HG03571 (cell line): ENCODE measurements around the gene PNPLA5.
"Not testable (repeated sequence)": the region's sequence is repeated elsewhere in the genome, so short reads cannot be mapped to it uniquely, and the experiment has no call there.

Experiments
- ATAC-seq: cut with Tn5 transposase; IDR thresholded peaks from one replicate; pipeline ENCODE4 v1.9.1; 2021; ENCODE audit not compliant: unreplicated experiment

Gene PNPLA5

DNA sequence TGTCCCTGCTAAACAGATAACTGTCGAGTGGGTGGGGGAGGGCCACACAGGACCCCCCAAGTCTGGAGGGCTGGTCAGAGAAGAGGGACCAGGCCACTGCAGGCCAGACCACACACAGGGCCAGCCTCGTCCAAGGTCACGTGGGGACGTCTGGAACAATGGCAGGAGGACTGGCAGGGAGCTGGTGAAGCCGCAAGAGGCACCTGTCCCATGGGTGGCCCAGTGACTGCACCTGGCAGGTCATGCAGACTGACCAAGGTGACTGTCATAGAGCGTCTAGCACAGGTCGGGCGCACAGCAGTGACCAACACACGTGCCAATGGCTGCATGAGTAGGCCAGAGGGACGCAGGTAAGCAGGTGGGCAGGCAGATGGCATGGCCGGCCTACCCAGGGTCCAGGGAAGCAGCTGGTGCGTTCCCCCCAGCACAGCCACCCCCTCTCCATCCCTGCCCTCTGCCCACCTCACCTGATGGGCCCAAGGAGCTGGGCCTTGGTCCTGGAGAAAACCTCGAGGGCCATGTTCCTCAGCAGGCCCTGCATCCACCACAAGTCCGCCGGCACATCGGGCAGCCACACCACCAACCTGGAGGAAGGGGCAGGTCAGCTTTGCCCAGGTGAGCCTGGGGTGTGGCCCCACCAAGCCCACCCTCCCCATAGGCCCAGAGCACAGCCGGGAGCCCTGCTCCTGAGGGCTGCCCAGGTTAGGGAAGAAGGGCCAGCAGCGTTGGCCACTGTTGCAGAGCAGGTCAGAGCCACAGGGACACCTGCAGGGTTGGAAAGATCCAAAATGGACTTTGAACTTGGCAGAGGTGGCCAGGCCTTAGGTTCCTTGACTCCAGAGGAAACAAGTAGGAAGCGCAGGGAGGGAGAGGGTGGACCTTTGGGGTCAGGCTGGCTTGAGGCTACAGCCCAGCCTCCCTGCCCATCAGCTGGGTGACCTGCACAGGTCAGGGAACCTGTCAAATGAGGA, 10.4 kb downstream of the PNPLA5 start:
- no peak for ATAC-seq

DNA sequence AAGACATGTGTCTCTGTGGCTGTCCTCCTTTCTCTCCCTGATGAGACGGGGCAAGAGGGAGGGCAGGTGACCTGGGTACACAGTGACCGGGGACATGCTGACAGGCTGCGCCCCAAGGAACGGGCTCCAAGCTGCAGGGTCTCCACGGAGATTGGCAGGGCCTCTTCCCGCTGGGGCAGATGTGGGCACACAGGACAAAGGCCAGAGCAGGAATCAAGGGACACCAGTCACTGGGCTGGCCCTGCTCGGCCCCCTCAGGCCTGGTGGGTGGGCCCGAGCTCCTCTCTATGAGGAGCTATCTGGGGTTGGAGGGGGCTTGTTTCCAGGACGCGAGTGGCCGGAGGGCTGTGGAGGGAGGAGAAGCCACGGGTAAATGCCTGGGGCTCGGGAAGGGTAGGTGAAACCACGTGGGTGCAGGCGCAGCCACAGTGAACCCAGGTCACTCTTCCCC, 11.2 kb downstream of the PNPLA5 start:
- ATAC-seq, result no peak

DNA sequence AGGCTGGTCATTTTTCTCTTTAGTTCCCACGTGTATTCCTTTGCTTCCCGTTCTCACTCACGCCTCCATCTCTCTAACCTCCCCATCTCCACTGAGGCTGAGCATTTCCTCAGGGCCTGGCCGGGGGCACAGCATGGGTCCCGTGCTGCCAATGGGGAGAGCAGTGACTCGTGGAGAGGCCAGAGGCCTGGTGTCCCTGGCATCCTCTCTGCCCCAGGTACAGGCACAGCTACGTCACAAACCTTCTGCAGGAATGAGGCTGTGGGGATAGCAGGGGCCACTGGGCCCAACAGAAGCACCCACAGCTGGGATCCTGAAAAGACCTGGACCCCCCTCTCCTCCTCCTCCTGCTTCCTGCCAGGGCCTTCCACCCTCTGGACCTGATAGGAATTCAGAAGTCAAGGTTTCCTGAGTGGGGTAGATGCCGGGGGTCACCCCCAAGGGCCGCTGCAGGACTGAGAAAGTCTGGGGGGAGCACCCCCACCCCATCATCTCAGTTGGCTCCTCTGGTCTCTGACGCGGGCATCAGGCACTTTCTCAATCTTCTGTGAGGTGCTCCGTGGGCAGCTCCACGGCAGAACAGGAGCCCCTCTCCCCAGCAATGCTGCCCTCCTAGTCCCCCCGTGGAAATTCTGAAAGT, 11.8 kb downstream of the PNPLA5 start:
- ATAC-seq, result no peak

DNA sequence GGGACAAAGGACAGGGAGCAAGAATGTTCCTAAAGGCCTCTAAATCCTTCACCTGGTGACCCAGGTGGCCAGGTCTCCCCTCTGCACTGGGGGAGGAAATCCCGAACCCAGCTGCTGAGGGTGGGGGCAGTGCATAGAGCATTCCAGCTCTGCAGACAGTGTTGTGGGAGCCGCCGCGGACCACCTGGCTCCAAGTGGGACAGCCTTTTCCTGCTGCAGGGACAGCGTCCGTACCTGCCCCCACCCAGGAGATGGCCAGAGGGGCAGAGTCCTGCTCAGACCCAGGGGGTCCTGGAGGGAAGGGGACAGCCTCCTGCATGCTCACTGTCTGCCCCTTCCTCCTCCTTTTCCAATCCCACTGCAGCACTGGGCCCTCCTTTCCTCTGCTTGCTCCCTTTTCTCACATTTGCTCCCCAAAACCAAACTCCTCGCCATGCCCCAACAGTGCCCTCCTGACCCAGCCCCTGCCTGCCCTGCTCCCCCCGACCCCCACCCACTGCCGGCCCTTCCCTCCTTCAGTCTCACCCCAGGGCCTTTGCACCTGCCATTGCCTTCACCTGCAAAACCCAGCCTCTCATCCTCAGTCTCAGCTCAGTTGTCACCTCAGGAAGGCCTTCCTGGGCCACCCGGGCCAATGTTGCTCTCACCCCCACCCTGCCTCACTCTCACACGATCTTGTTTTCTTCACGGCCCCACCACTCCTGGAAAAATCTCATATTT, 12.8 kb downstream of the PNPLA5 start:
- no peak for ATAC-seq

DNA sequence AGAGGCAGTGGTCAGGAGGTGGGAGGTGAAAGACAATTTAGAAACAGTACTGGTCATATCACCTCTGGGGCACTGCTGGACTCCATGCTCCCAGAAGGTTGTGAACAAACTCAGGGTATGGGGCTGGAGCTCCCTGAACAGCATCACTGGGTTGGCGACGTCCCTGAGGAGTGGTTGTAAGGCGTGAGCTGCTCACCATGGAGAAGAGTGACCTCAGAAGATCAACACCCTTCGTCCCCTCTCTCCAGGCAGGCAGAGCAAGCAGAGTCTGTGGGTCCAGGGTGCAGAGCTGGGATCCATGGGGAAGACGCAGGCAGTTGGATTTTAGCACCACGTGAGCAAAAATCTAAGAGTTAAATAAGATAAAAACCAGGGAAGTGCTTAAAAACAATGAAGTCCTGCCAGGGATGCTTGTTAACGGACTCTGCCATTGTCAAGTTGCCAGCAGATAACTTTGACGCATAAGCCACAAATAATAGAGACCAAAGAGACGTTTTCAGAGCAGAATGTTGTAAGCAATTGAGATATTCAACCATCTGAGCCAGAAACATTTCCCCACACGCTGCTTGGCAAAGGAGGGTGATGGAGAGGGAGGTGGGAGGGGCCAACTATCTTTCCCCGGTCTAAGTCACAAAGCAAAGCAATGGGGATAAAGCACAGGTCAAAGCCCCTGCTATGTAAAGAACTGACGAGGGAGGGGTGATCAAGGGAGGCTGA, 13.6 kb downstream of the PNPLA5 start:
- ATAC-seq, result no peak

DNA sequence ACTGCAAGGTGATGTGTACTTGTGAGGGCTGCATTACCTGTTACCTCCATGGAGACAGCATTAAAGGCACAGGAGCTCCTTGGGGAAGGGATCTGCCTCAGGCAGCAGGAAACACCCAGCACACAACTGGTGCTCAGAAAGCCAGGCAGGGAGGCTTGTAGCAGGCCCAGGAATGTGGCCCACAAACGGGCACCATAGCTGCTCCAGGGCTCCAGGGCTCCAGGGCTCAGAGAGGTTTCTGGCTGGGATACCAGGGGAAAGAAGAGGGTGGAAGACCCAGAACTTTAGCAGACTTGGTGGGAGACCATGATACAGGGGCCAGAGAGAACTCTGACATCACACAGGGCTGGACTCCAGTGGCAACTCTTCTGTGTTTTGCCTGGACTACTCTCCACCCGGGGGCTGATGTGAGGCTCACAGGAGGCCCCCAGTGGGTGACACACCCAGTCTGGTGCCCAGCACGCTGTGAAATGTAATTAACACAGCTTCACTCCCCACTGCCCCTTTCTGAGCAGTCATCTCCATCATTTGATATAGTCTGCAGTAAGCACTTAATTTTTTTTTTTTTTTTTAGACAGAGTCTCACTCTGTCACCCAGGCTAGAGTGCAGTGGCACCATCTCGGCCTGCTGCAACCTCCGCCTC, 14.8 kb downstream of the PNPLA5 start:
- no peak for ATAC-seq

DNA sequence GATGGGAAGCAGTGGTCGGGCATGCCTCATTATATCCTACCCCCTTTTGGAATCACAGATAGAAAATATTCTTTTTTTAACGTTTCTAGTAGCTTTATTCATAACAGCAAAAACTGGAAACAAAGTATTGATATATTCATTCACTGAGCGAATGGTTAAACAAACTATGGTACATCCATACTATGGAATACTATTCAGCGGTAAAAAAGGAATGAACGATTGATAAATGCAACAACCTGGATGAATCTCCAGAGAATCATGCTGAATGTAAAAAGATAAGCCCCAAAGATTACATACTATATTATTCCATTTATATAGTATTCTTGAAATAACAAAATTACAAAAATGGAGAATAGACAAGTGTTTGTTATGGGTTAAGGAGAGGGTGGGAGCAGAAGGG, 22.0 kb downstream of the PNPLA5 start:
- no peak for ATAC-seq

DNA sequence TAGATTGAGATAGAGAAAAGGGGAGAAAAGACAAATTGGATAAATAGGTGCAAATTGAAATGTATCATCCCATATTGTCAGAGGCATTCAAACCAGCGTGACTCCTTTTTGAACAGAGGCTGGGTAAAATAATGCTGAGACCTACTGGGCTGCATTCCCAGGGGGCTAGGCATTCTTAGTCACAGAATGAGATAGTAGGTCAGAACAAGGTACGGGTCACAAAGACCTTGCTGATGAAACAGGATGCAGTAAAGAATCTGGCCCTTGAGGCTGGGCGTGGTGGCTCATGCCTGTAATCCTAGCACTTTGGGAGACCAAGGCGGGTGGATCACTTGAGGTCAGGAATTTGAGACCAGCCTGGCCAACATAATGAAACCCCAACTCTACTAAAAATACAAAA, 22.8 kb downstream of the PNPLA5 start:
- ATAC-seq, result not testable (repeated sequence)

DNA sequence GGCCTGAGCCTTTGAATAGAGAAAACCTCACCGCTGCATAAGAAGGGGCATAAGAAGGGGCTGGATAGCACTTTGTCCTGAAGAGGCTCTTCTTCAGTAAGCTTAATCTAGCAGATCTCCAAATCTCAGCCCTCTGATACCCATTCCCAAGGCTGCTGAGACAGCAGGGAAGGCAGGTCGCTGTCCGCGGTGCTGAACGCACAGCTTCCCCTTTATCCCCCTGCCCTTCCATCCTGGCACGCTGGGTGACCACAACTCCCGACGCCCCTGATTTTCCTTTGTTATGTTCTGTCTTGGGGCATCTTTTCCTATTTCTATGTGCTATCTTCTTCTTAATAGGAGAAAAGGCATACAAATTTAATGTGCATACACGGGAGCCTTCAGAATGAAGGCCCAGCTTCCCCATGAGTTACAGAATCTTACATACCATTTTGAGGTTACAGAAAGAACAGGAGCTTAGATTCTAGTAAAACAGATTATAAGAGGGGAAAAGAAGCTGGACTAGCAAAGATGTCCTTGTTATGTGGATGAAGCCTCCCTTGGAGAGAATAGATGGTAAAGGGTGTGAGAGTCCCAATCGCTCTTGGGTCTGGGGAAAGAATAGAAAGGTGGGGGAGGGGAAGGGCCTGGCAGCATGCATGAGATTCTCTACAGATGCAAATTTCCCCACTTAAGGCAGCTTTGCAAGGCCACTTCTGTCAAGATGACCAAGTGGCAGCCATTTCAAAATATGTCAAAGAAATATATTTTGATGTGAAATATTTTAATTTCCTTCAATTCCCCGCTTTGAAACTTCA, 23.8 kb downstream of the PNPLA5 start:
- ATAC-seq, result no peak

DNA sequence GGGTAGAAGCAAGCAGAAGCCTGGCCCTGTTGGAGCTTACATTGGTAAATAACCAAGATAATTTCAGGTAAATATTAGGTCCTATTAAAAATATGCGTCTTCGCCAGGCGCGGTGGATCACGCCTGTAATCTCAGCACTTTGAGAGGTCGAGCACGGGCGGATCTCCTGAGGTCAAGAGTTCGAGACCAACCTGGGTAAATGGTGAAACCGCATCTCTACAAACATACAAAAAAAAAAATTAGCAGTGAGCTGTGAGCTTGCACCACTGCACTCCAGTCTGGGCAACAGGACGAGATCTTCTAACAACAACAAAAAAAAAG, 29.0 kb downstream of the PNPLA5 start:
- ATAC-seq, result no peak

DNA sequence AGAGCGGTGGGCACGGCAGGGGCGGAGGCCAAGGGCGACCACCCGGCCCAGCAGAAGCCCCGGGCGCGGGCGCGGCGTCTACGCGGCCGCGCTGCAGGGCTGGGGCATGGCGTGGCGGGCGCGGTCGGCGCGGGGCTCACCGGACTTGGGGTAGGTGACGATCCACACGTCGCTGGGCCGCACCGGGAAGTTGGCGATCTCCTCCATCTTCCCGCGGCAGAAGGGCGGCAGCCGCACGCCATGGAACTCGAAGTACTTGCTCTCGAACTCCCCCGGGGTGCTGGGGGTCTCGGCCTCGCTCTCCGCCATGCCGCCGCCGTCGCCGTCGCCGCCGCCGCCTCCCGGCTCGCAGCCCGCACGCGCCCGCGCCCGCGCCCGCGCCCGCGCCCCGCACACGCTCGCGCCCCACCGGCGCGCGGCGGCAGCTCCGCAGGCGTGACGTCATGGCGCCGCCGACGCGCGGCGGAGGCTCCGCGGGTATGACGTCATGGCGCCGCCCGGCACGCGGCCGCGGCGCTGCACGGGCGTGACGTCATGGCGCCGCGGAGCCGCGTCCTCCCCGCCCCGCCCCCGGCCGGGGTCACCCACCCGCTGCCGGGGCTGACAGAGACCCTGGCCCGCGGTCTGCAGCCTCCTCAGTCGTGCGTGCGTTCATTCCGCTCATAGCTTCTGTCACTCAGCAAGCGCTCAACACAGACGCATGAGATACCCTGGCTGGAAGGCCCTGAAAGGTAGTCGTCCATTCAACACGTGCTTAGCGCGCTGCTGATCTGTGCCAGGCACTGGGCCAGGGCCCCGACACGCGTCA, 29.5 kb downstream of the PNPLA5 start, which contains the start of gene SULT4A1:
Gene SULT4A1, minus strand, starts transcription at position 440 of the 808 bp plus-strand sequence. Its CDS starts 131 bp downstream, at position 309.
- ATAC-seq, result no peak

DNA sequence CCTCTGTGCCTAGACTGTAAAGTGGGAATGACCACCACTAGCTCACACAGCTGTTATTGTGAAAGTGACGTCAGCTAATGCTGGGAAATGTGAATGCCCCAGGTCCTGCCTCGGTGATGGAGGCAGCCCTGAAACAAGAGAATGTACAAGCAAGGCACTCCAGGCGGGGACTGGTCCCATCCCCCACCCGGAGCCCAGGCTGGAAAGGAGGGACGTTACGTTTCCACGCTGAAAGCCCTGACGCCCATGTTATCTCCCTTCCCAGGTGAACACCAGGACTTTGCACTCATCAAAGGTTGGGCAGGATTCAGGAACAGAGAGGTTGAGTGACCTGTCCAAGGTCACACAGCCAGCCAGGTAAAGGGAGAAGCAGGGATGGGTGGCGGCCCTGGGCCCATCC, 30.3 kb downstream of the PNPLA5 start:
- no peak for ATAC-seq

DNA sequence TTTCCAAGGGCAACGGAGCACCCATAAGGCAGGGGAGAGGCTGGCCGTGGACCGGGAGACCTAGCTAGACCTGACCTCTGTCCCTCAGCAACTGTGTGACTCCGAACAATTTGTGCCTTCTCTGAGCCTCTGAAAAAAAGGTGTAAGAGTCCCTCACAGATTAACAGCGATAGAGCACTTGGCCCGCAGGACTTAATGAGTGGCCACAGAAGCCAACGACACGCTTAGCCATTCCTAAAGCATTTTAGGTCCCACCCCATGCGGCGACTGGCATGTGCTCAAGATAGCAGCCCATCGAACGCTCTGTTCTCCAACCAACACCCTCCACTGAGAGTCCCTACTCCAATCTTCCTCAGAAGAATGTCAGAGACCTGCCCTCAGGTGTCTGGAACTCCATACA, 31.0 kb downstream of the PNPLA5 start:
- ATAC-seq, result no peak

DNA sequence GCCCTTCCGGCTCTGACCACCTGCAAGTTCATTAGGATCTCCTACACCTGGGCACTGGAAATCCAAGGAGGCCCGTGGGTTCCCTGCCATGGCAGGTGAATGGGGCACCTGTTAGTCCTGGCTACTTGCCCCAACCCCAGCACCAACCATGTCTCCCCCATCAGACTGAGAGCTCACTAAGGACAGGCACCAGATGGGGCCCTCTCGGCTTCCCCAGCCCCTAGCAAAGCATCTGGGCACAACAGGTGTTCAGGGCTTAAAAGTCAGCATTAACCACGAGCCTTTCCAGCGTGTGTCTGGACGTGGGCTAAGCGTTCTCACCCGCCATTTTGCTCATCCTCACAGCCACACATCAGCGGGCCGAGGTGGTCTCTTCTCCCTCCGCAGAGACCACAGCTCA, 31.7 kb downstream of the PNPLA5 start:
- ATAC-seq, result no peak

DNA sequence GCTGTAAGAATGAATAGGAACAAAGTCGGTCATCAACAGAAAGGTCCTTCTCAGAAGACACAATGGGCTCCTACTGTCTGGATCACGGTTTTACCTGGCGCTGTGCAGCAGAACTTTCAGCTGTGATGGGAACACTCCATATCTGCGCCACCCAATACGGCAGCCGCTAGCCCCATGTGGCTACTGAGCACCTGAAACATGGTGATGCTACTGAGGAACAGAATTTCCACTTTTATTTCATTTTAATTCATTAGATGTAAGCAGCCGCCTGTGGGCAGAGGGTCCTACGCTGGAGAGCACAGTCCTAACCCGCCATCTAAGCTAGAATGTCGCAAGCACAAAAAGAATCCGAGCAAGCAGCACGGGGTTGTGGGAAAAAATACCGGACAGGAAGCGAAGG, 32.2 kb downstream of the PNPLA5 start:
- ATAC-seq, result no peak

DNA sequence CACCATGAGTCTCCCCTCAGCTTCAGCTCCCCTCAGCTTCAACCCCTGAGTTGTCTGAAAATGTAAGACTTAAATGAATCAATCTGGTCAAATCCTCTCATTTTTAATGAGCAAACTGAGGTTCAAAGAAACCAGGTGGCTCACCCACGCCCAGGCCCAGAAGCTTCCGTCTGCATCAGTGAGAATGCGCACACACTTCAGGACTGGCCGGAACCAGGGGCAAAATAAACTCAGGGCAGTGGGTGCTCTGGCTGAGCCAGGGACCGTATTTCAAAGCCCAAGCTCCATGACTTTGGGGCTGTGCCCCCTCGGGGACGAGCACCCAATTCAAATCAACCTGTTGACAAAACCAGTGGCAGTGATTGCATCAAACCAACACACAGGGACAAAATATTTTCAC, 32.6 kb downstream of the PNPLA5 start:
- no peak for ATAC-seq

DNA sequence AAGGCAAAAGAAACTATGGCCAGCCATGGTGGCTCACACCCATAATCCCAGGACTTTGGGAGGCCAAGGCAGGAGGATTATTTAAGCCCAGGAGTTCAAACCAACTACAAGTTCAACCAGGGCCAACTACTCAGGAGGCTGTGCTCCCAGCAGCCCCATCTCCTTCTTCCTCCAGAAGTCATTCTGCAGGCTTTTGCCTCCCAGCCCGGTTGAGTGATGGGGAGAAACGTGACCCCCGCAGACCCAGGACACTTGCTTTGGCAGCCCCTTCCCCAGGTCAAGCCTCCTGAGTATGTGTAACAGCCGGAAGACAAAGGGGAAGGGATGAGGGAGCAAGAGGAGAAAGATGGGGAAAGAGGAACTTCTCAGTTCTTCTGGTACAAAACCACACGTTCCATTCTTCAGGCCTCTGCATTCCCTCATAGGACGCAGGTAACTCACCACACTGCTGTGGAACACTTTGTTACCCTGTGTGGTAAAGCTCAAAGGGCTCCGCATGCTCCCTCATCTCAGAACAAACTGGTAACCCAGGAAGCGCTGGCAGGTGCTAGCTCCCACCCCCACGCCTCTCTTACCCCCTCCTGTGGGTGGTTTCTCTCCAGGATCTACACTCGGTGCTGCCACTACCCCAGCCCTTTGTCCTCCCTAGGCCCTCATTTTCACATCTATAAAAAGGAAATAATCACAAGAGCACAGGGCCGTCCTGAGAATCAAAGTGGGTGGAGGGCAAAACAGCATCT, 33.5 kb downstream of the PNPLA5 start:
- no peak for ATAC-seq

DNA sequence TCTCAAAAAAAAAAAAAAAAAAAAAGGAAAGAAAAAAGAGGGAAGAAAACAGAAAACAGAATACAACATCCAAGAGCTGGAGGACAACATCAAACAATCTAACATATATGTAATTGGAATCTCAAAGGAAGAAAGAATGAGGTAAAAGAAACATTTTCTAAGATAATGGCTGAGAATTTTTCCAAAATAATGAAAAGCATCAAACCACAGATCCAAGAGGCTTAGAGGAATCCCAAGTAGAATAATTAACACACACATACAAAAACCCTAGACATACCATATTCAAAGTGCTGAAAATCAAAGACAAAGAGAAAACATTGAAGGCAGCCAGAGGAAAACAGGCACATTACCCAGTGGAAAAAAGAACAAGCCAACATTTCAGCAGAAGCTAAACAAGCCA, 34.4 kb downstream of the PNPLA5 start:
- no peak for ATAC-seq
